HCT116 (cell line): ENCODE data around the gene ZMYM2. TPM values are rescaled to one million over a fixed set of nuclear protein-coding genes. Genes with fewer than 3 reads are reported as not detected.

Source experiments
- ATAC-seq: fragments of 200-7000 bp; cut with Tn5 transposase; 2 replicates; pipeline ENCODE4 v1.9.1; 2020; ENCODE audit warnings: mild to moderate bottlenecking, moderate library complexity
- BruUV-seq: library from RNA; stranded (reverse); fragments of 400-500 nt; replicated peaks from 2 replicates; lab custom pipeline; 2021; lab: Mats Ljungman, UMichigan
- CTCF ChIA-PET: fragments of 300-600 bp; sonication (Branson Sonifier 250); formaldehyde crosslinking; loops from one replicate; lab custom pipeline; 2021; ENCODE audit warnings: antibody characterized with exemption; lab: Charles Lee
- POLR2A ChIA-PET: fragments of 300-600, 350-600 bp; sonication (Branson Sonifier 250); formaldehyde crosslinking; loops from one replicate; lab custom pipeline; 2021; ENCODE audit warnings: antibody characterized with exemption; lab: Charles Lee
- RAD21 ChIA-PET, 2 experiments: fragments of 300-600 bp; sonication (Branson Sonifier 250); formaldehyde crosslinking; loops; one replicate each; lab custom pipeline; 2023; ENCODE audit warnings: low total read pairs in 2 of 2; ENCODE audit not compliant: uncharacterized antibody in 2 of 2, unreplicated experiment in 2 of 2, low non-redundant PET in 1 of 2; lab: Charles Lee
- DNase-seq: peaks from one replicate; pipeline ENCODE4 v3.0.0-alpha.2; 2010; ENCODE audit warnings: low read depth, low spot score
- H2AFZ ChIP-seq: fragments of 200-600 bp; shearing (Covaris generic), sonication (generic); 2 replicates; pipeline ENCODE4 v1.6.1; 2017; ENCODE audit warnings: low read depth, mixed run types, mixed read lengths, antibody characterized with exemption, low read length; ENCODE audit not compliant: poor library complexity, severe bottlenecking
- H3K27ac ChIP-seq: 2 replicates; pipeline ENCODE4 v1.5.1; 2012; ENCODE audit warnings: low read depth, low read length
- H3K27me3 ChIP-seq: fragments of 200-600 bp; sonication (generic); 2 replicates; pipeline ENCODE4 v1.6.1; 2016; ENCODE audit warnings: mixed run types, low read length, mixed read lengths; ENCODE audit not compliant: insufficient read depth
- H3K36me3 ChIP-seq, 2 experiments: fragments of 200-500 bp in 1 of 2; fragments of 200-600 bp in 1 of 2; sonication (Bioruptor generic) in 1 of 2; sonication (generic) in 1 of 2; 2 replicates each; pipeline versions ENCODE4 v1.5.1 to v1.6.1; 2014 to 2016; ENCODE audit warnings: low read length in 2 of 2, inconsistent platforms in 1 of 2, mixed read lengths in 1 of 2, mixed run types in 1 of 2; ENCODE audit not compliant: insufficient read depth in 2 of 2, control insufficient read depth in 1 of 2
- H3K4me1 ChIP-seq, 2 experiments: fragments of 200-600 bp in 1 of 2; sonication (generic) in 1 of 2; 2 replicates each; pipeline versions ENCODE4 v1.5.1 to v1.6.1; 2012 to 2017; ENCODE audit warnings: low read length in 2 of 2, inconsistent platforms in 1 of 2, mild to moderate bottlenecking in 1 of 2, mixed read lengths in 1 of 2, mixed run types in 1 of 2, moderate library complexity in 1 of 2; ENCODE audit not compliant: insufficient read depth in 2 of 2, control insufficient read depth in 1 of 2
- H3K4me2 ChIP-seq: fragments of 200-600 bp; sonication (generic); 2 replicates; pipeline ENCODE4 v1.6.1; 2017; ENCODE audit warnings: mixed run types, low read length, mixed read lengths
- H3K4me3 ChIP-seq, 2 experiments: fragments of 200-600 bp in 1 of 2; sonication (generic) in 1 of 2; replicated peaks in 1 of 2; 2 replicates each; pipeline ENCODE4 v1.5.1; 2011 to 2016; ENCODE audit warnings: low read length in 2 of 2, control low read depth in 1 of 2, low read depth in 1 of 2, mild to moderate bottlenecking in 1 of 2, mixed read lengths in 1 of 2, mixed run types in 1 of 2
- H3K79me2 ChIP-seq: fragments of 200-600 bp; sonication (generic); 2 replicates; pipeline ENCODE4 v1.6.1; 2017; ENCODE audit warnings: mild to moderate bottlenecking, mixed run types, low read length, moderate library complexity, mixed read lengths; ENCODE audit not compliant: insufficient read depth
- H3K9ac ChIP-seq: fragments of 200-600 bp; sonication (generic); 2 replicates; pipeline ENCODE4 v1.6.1; 2016; ENCODE audit warnings: low read length, mixed read lengths
- H3K9me2 ChIP-seq: fragments of 200-600 bp; sonication (generic), shearing (Covaris generic); 2 replicates; pipeline ENCODE4 v1.6.1; 2017; ENCODE audit warnings: mixed run types, mild to moderate bottlenecking, moderate library complexity; ENCODE audit not compliant: insufficient read depth
- H3K9me3 ChIP-seq, 2 experiments: fragments of 200-500 bp in 1 of 2; fragments of 200-600 bp in 1 of 2; sonication (Bioruptor generic) in 1 of 2; sonication (generic) in 1 of 2; 2 replicates each; pipeline ENCODE4 v1.6.1; 2014 to 2017; ENCODE audit warnings: low read length in 2 of 2, mixed read lengths in 2 of 2, inconsistent platforms in 1 of 2, low read depth in 1 of 2, mild to moderate bottlenecking in 1 of 2, mixed run types in 1 of 2, moderate library complexity in 1 of 2; ENCODE audit not compliant: control insufficient read depth in 1 of 2, insufficient read depth in 1 of 2
- H4K20me1 ChIP-seq: fragments of 200-600 bp; sonication (generic), shearing (Covaris generic); 2 replicates; pipeline ENCODE4 v1.6.1; 2017; ENCODE audit warnings: mixed run types, mild to moderate bottlenecking, moderate library complexity; ENCODE audit not compliant: insufficient read depth
- EGR1 ChIP-seq: IDR thresholded peaks from 2 replicates; pipeline ENCODE4 v1.6.1; 2012; ENCODE audit warnings: low read depth
- EZH2 ChIP-seq: fragments of 200-600 bp; sonication (generic); IDR thresholded peaks from 2 replicates; pipeline ENCODE4 v1.6.1; 2017; ENCODE audit warnings: antibody characterized with exemption, mixed run types
- JUND ChIP-seq: IDR thresholded peaks from 2 replicates; pipeline ENCODE4 v1.6.1; 2012
- POLR2AphosphoS5 ChIP-seq: IDR thresholded peaks from 2 replicates; pipeline ENCODE4 v1.6.1; 2011; ENCODE audit warnings: mild to moderate bottlenecking, low read depth, low read length, moderate library complexity
- SIN3A ChIP-seq: IDR thresholded peaks from 2 replicates; pipeline ENCODE4 v1.6.1; 2012; ENCODE audit warnings: low read depth
- SRF ChIP-seq: IDR thresholded peaks from 2 replicates; pipeline ENCODE4 v1.6.1; 2012; ENCODE audit warnings: low read depth
- ZFX ChIP-seq: fragments of 450-650 bp; IDR thresholded peaks from 2 replicates; pipeline ENCODE4 v1.6.1; 2017
- intact Hi-C: fragments of 100-400 bp; cut with micrococcal nuclease; formaldehyde crosslinking; loops from 2 replicates; pipeline ENCODE4 v1.10.0; 2022
- total RNA-seq: library from RNA; stranded (reverse); gene quantifications from one replicate; pipeline ENCODE4 v1.2.1, GENCODE V29; 2021; ENCODE audit not compliant: unreplicated experiment
- TF ChIP-seq, protein P1 (sequence below): IDR thresholded peaks from 2 replicates; pipeline ENCODE4 v1.6.1; 2011; ENCODE audit warnings: mild to moderate bottlenecking, low read length, moderate library complexity; ENCODE audit not compliant: insufficient replicate concordance; ENCODE audit errors: extremely low read depth
- TF ChIP-seq, protein P2 (sequence below): IDR thresholded peaks from 2 replicates; pipeline ENCODE4 v1.6.1; 2012; ENCODE audit warnings: low read depth

ZMYM2 gene
- total RNA-seq, 1 experiment from 2014 or later: 53.0 TPM

DNA sequence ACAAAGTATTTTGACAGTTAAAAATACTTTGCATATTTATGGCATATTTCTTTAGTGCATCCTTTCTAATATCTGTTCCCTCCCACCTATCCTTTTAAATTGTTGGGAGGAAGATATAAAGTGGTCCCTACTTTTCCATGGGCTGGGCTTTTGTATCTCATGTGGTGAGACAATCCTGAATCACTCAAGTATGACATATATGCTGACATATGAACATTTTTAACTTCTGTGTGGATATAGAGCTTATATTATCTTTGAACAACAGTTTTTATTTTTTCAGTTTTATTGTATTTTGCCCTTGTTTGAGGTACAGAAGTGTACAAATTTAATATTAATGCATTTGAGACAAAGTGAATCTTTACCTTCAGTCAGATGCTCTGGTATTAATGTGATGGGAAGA, 3.4 kb downstream of the ZMYM2 start:
- ChIA-PET CTCF (interaction anchor here (1.1 kb wide), 1 partner anchor 35 kb away, joined by 3 read pairs; no protein-coding TSS in a partner anchor), RAD21 (no interaction called here), POLR2A (no interaction called here)
- Histone ChIP-seq H3K27me3 (no peaks in the 10 kb centered on the region), H3K9ac (no peak overlapping the region), H3K4me3 (no peak overlapping the region), H3K4me1 (peaks cover 10 to 16% of the 10 kb centered on the region in 2 experiments), H3K9me2 (no peaks in the 10 kb centered on the region), H3K27ac (no peak overlapping the region), H3K36me3 (peaks cover 18 to 26% of the 10 kb centered on the region in 2 experiments; a peak in 3 of 4 replicates), H2AFZ (no peak overlapping the region), H3K79me2 (peaks cover 74% of the 10 kb centered on the region), H4K20me1 (peaks cover 13% of the 10 kb centered on the region; the same call in 1 of the 2 replicates), H3K4me2 (no peak overlapping the region), H3K9me3 (no peaks in the 10 kb centered on the region)
- ATAC-seq: no peak
- TF ChIP-seq, protein P1, sequence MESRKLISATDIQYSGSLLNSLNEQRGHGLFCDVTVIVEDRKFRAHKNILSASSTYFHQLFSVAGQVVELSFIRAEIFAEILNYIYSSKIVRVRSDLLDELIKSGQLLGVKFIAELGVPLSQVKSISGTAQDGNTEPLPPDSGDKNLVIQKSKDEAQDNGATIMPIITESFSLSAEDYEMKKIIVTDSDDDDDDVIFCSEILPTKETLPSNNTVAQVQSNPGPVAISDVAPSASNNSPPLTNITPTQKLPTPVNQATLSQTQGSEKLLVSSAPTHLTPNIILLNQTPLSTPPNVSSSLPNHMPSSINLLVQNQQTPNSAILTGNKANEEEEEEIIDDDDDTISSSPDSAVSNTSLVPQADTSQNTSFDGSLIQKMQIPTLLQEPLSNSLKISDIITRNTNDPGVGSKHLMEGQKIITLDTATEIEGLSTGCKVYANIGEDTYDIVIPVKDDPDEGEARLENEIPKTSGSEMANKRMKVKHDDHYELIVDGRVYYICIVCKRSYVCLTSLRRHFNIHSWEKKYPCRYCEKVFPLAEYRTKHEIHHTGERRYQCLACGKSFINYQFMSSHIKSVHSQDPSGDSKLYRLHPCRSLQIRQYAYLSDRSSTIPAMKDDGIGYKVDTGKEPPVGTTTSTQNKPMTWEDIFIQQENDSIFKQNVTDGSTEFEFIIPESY: no peak
- TF ChIP-seq ZFX (no peak), EGR1 (no peak), JUND (no peak), POLR2AphosphoS5 (no peak), EZH2 (no peak), SIN3A (no peak), SRF (no peak)
- TF ChIP-seq, protein P2, sequence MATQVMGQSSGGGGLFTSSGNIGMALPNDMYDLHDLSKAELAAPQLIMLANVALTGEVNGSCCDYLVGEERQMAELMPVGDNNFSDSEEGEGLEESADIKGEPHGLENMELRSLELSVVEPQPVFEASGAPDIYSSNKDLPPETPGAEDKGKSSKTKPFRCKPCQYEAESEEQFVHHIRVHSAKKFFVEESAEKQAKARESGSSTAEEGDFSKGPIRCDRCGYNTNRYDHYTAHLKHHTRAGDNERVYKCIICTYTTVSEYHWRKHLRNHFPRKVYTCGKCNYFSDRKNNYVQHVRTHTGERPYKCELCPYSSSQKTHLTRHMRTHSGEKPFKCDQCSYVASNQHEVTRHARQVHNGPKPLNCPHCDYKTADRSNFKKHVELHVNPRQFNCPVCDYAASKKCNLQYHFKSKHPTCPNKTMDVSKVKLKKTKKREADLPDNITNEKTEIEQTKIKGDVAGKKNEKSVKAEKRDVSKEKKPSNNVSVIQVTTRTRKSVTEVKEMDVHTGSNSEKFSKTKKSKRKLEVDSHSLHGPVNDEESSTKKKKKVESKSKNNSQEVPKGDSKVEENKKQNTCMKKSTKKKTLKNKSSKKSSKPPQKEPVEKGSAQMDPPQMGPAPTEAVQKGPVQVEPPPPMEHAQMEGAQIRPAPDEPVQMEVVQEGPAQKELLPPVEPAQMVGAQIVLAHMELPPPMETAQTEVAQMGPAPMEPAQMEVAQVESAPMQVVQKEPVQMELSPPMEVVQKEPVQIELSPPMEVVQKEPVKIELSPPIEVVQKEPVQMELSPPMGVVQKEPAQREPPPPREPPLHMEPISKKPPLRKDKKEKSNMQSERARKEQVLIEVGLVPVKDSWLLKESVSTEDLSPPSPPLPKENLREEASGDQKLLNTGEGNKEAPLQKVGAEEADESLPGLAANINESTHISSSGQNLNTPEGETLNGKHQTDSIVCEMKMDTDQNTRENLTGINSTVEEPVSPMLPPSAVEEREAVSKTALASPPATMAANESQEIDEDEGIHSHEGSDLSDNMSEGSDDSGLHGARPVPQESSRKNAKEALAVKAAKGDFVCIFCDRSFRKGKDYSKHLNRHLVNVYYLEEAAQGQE: no peak
- BruUV-seq: no TSS peak
- DNase-seq: no peak
- intact Hi-C loops: loop anchor here (2.0 kb wide), 1 partner anchor 35 kb away; no protein-coding TSS in a partner anchor
